Heart right ventricle (tissue), 16 donors: ENCODE results near the gene ITPR2. TPM values are rescaled to one million over a fixed set of nuclear protein-coding genes. Genes with fewer than 3 reads are reported as not detected.
A peak's percentile ranks its signal among the peaks of the same experiment; 100 is the strongest.

Source experiments
- ATAC-seq, 8 donors: fragments of 200-7000 bp; cut with Tn5 transposase; one replicate each; pipeline ENCODE4 v1.9.1; 2020; ENCODE audit warnings: mild to moderate bottlenecking in 8 of 8, moderate library complexity in 8 of 8, moderate number of reproducible peaks in 1 of 8
- DNase-seq, 2 donors: peaks; one replicate each; pipeline ENCODE4 v3.0.0-alpha.2; 2020
- H3K27ac ChIP-seq, 10 donors: fragments of 200-600 bp; sonication (generic) in 2 of 10; one replicate each; pipeline versions ENCODE4 v1.5.0 to v1.8.0; 2020 to 2022; ENCODE audit warnings: mild to moderate bottlenecking in 3 of 10
- H3K27me3 ChIP-seq, 7 donors: fragments of 200-600 bp; one replicate each; pipeline ENCODE4 v1.8.0; 2021 to 2022; ENCODE audit warnings: mild to moderate bottlenecking in 2 of 7
- H3K36me3 ChIP-seq, 9 donors: fragments of 200-600 bp; sonication (generic) in 1 of 9; one replicate each; pipeline versions ENCODE4 v1.5.0 to v1.8.0; 2020 to 2022; ENCODE audit warnings: mild to moderate bottlenecking in 2 of 9
- H3K4me1 ChIP-seq, 9 donors: fragments of 200-600 bp; sonication (generic) in 1 of 9; one replicate each; pipeline versions ENCODE4 v1.5.0 to v1.8.0; 2020 to 2022; ENCODE audit warnings: mild to moderate bottlenecking in 4 of 9
- H3K4me3 ChIP-seq, 10 donors: fragments of 200-600 bp; sonication (generic) in 2 of 10; one replicate each; pipeline versions ENCODE4 v1.5.0 to v1.8.0; 2020 to 2022; ENCODE audit warnings: mild to moderate bottlenecking in 7 of 10, moderate library complexity in 2 of 10
- H3K9me3 ChIP-seq, 11 donors: fragments of 200-600 bp in 10 of 11; sonication (generic) in 2 of 11; one replicate each; pipeline versions ENCODE4 v1.5.0 to v1.8.0; 2013 to 2022; ENCODE audit warnings: mild to moderate bottlenecking in 2 of 11, control low read depth in 1 of 11, moderate library complexity in 1 of 11
- CTCF ChIP-seq, 9 donors: fragments of 200-600 bp; sonication (generic) in 2 of 9; IDR thresholded peaks; one replicate each; pipeline versions ENCODE4 v1.5.0 to v1.8.0; 2021 to 2022; ENCODE audit warnings: antibody characterized with exemption in 9 of 9, mild to moderate bottlenecking in 5 of 9, moderate library complexity in 1 of 9
- WGBS, 2 donors: extraction: QIAGEN DNeasy Blood & Tissue Kit; methylation state at CpG; one replicate each; pipeline ENCODE4 v1.1.7; 2013; ENCODE audit warnings: inconsistent platforms in 1 of 2; 5-methylcytosine and 5-hydroxymethylcytosine counted together
- intact Hi-C, 10 donors: fragments of 100-400 bp; cut with DNase I; formaldehyde crosslinking; loops; one replicate each; pipeline versions ENCODE4 v1.11.1 to v1.14.2; 2022
- polyA plus RNA-seq, 2 donors: library from polyadenylated mRNA; stranded (reverse); fragments of 200-250 nt; gene quantifications; one replicate each; pipeline ENCODE4 v1.2.3, GENCODE V29; 2013
- total RNA-seq, 10 donors: library from RNA; stranded (reverse); fragmentation: NEBNext Ultra II Directional in 3 of 10; extraction: Animal tissue kit (Norgen Biotek cat#: 25700) in 3 of 10; gene quantifications; one replicate each; pipeline versions ENCODE4 v1.2.1 to v1.2.4, GENCODE V29; 2021 to 2023
- donor health status: Arrhythmogenic right ventricular cardiomyopathy.
- donor health status: ischemic (EF 13 %, LVEDD 7.1; RV severe dilation, severe dysfunction).
- donor health status: healthy with polysubstance abuse.
- donor health status: DM: no; HTN: yes; CAD: no.
- donor health status: DM: no; HTN: no; CAD: no.
- donor health status: ischemic (EF 25% LVEDD 6.9; RV normal size, moderate dysfunction).
- donor health status: ischemic (EF 25% LVEDD 5.7; RV mildly dilated, moderate dysfunction).
- donor health status: healthy.
- donor health status: DM: yes; HTN: yes; CAD: no.
- donor health status: Ischemic cardiomyopathy.
- donor health status: ischemic (EF 35%, LVEDD 5.7; RV mildly dilated, moderate dysfunction).
- donor health status: nonischemic (EF 11% LVEDD 7.7; RV severe dilation, severe dysfunction).
- donor health status: DM: yes; HTN: yes; CAD: no.
- donor health status: PGD.
- donor health status: ischemic (EF 29% LVEDD 5.4; RV normal size, mild dysfunction).
- donor health status: nonischemic (EF 23%, LVEDD 6.1; RV moderate dilation, normal function).

Gene ITPR2
- total and polyA plus RNA-seq, 12 donors: 2.0 to 18.9 (median 14.3) TPM

DNA sequence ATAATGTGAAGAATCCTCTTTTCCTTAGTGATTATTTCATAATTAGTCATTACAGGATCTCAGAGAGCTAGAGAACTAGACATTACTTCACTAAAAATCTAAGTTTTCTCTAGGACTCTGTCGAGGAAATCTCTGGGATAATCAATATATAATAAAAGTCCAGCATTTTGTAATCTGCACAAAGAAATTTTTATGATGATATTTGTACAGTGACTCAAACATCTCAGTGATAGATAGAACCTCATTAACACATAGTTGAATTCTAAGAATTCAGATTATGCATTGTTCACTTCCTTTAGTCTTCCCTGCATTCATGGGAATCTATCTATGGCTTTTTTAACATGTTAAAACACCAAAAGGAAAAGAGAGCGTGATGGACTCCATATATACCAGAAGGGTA is 11.0 kb downstream of the ITPR2 start:
- H3K9me3 ChIP-seq: no peaks in the 10 kb centered on the region
- no peak for DNase-seq
- no peak overlapping the region for H3K4me3 ChIP-seq
- H3K36me3 ChIP-seq: peaks cover 0 to 6% (median 0%) of the 10 kb centered on the region in 9 donors
- no peak for TF ChIP-seq CTCF (IDR thresholded peaks at IDR 0.05)
- H3K27ac ChIP-seq: peak overlapping the region in 1 of 10 donors; percentile 4
- intact Hi-C loops: loop anchor here in 2 of 10 donors (5.0 to 10.0 kb wide), 2 partner anchors 95 to 117 kb away; no protein-coding TSS in a partner anchor
- H3K4me1 ChIP-seq: peaks cover 0 to 19% (median 0%) of the 10 kb centered on the region in 9 donors
- no peaks in the 10 kb centered on the region for H3K27me3 ChIP-seq
- 91 to 94% methylated on average over 2 of the region's 2 CpGs for WGBS, 2 donors
- no peak for ATAC-seq

GRCh38 chr12:26821212-26821701 is 11.7 kb downstream of the ITPR2 start:
- H3K36me3 ChIP-seq: peaks cover 0 to 6% (median 0%) of the 10 kb centered on the region in 9 donors
- no peaks in the 10 kb centered on the region for H3K9me3 ChIP-seq
- intact Hi-C loops: loop anchor here in 2 of 10 donors (5.0 to 10.0 kb wide), 2 partner anchors 94 to 116 kb away; no protein-coding TSS in a partner anchor
- peak in 5 of 8 donors; percentile 41 to 72 (median 56) for ATAC-seq
- no peak for TF ChIP-seq CTCF (IDR thresholded peaks at IDR 0.05)
- peaks cover 0 to 19% (median 0%) of the 10 kb centered on the region in 9 donors for H3K4me1 ChIP-seq
- WGBS, 2 donors: 63 to 66% methylated on average over 4 of the region's 4 CpGs
- H3K27ac ChIP-seq: peak overlapping the region in 2 of 10 donors; percentile 4 to 13
- no peak overlapping the region for H3K4me3 ChIP-seq
- H3K27me3 ChIP-seq: no peaks in the 10 kb centered on the region
- no peak for DNase-seq

- Histone ChIP-seq H3K27me3 (no peaks in the 10 kb centered on the region), H3K9me3 (no peaks in the 10 kb centered on the region), H3K4me3 (no peak overlapping the region), H3K4me1 (peaks cover 0 to 24% (median 3%) of the 10 kb centered on the region in 9 donors), H3K27ac (no peak overlapping the region), H3K36me3 (no peaks in the 10 kb centered on the region)
- no peak for ATAC-seq
- WGBS, 2 donors: 95 to 96% methylated on average over 2 of the region's 2 CpGs
- no peak for TF ChIP-seq CTCF (IDR thresholded peaks at IDR 0.05)
- intact Hi-C loops: no loop called here
- no peak for DNase-seq
Observed at GRCh38 chr12:26818636-26819035, 14.4 kb downstream of the ITPR2 start.

- Histone ChIP-seq H3K4me1 (peaks cover 0 to 20% (median 7%) of the 10 kb centered on the region in 9 donors), H3K27ac (no peak overlapping the region), H3K36me3 (no peaks in the 10 kb centered on the region), H3K9me3 (no peaks in the 10 kb centered on the region), H3K27me3 (no peaks in the 10 kb centered on the region), H3K4me3 (no peak overlapping the region)
- ATAC-seq: no peak
- WGBS, 2 donors: 92 to 96% methylated on average over 3 of the region's 3 CpGs
- DNase-seq: no peak
- intact Hi-C loops: no loop called here
- TF ChIP-seq CTCF (IDR thresholded peaks at IDR 0.05): no peak
Observed at GRCh38 chr12:26818201-26818600, 14.8 kb downstream of the ITPR2 start.
